ENCODE data around the gene GPR156. TPM values are rescaled to one million over a fixed set of nuclear protein-coding genes. Genes with fewer than 3 reads are reported as not detected.

Gene GPR156
- total RNA-seq, 1 donor from 2014 or later = 0.21 TPM

GRCh38 chr3:120162400-120162799 is 122.6 kb downstream of the GPR156 start:
- H3K4me1 Mint-ChIP-seq (ENCODE audit: unreplicated experiment) = peaks cover 13% of the 10 kb centered on the region
- no peak for DNase-seq (ENCODE audit: low spot score)
- H3K4me3 Mint-ChIP-seq (ENCODE audit: unreplicated experiment) = no peak overlapping the region
- H3K27me3 Mint-ChIP-seq (ENCODE audit: unreplicated experiment) = no peaks in the 10 kb centered on the region
- H3K9me3 Mint-ChIP-seq (ENCODE audit: unreplicated experiment) = no peaks in the 10 kb centered on the region
- no peaks in the 10 kb centered on the region for H3K36me3 Mint-ChIP-seq (ENCODE audit: low read depth, unreplicated experiment)
- TF ChIP-seq CTCF (IDR thresholded peaks at IDR 0.05; ENCODE audit: unreplicated experiment) = no peak
- H3K27ac Mint-ChIP-seq (ENCODE audit: unreplicated experiment) = no peak overlapping the region

- no peak for TF ChIP-seq CTCF (IDR thresholded peaks at IDR 0.05; ENCODE audit: unreplicated experiment)
Observed at GRCh38 chr3:120161902-120162301, 123.1 kb downstream of the GPR156 start.

GRCh38 chr3:120160050-120160449 is 125.0 kb downstream of the GPR156 start:
- Mint-ChIP-seq H3K27me3 (ENCODE audit: unreplicated experiment) (no peaks in the 10 kb centered on the region), H3K4me3 (ENCODE audit: unreplicated experiment) (no peak overlapping the region), H3K27ac (ENCODE audit: unreplicated experiment) (no peak overlapping the region), H3K36me3 (ENCODE audit: low read depth, unreplicated experiment) (peaks cover 10% of the 10 kb centered on the region), H3K9me3 (ENCODE audit: unreplicated experiment) (peaks cover 10% of the 10 kb centered on the region), H3K4me1 (ENCODE audit: unreplicated experiment) (peaks cover 7% of the 10 kb centered on the region)
- no peak for TF ChIP-seq CTCF (IDR thresholded peaks at IDR 0.05; ENCODE audit: unreplicated experiment)
- DNase-seq (ENCODE audit: low spot score) = no peak

More at GRCh38 chr3:120161902-120162301, 123.1 kb downstream of the GPR156 start:
- no peak overlapping the region for H3K4me3 Mint-ChIP-seq (ENCODE audit: unreplicated experiment)
- no peak overlapping the region for H3K27ac Mint-ChIP-seq (ENCODE audit: unreplicated experiment)
- no peaks in the 10 kb centered on the region for H3K36me3 Mint-ChIP-seq (ENCODE audit: low read depth, unreplicated experiment)
- H3K27me3 Mint-ChIP-seq (ENCODE audit: unreplicated experiment) = no peaks in the 10 kb centered on the region
- DNase-seq (ENCODE audit: low spot score) = no peak
- H3K9me3 Mint-ChIP-seq (ENCODE audit: unreplicated experiment) = no peaks in the 10 kb centered on the region
- peaks cover 15% of the 10 kb centered on the region for H3K4me1 Mint-ChIP-seq (ENCODE audit: unreplicated experiment)

- Mint-ChIP-seq H3K27ac (ENCODE audit: unreplicated experiment) (no peak overlapping the region), H3K36me3 (ENCODE audit: low read depth, unreplicated experiment) (peaks cover 18% of the 10 kb centered on the region), H3K4me3 (ENCODE audit: unreplicated experiment) (no peak overlapping the region), H3K27me3 (ENCODE audit: unreplicated experiment) (no peaks in the 10 kb centered on the region), H3K9me3 (ENCODE audit: unreplicated experiment) (peaks cover 10% of the 10 kb centered on the region), H3K4me1 (ENCODE audit: unreplicated experiment) (peaks cover 7% of the 10 kb centered on the region)
- no peak for TF ChIP-seq CTCF (IDR thresholded peaks at IDR 0.05; ENCODE audit: unreplicated experiment)
- DNase-seq (ENCODE audit: low spot score) = no peak
Observed at GRCh38 chr3:120157681-120158080, 127.3 kb downstream of the GPR156 start.

- H3K27ac Mint-ChIP-seq (ENCODE audit: unreplicated experiment) = no peak overlapping the region
- no peak overlapping the region for H3K4me3 Mint-ChIP-seq (ENCODE audit: unreplicated experiment)
- H3K27me3 Mint-ChIP-seq (ENCODE audit: unreplicated experiment) = no peaks in the 10 kb centered on the region
- DNase-seq (ENCODE audit: low spot score) = no peak
- no peak for TF ChIP-seq CTCF (IDR thresholded peaks at IDR 0.05; ENCODE audit: unreplicated experiment)
- peaks cover 10% of the 10 kb centered on the region for H3K9me3 Mint-ChIP-seq (ENCODE audit: unreplicated experiment)
- H3K36me3 Mint-ChIP-seq (ENCODE audit: low read depth, unreplicated experiment) = peaks cover 18% of the 10 kb centered on the region
- peaks cover 7% of the 10 kb centered on the region for H3K4me1 Mint-ChIP-seq (ENCODE audit: unreplicated experiment)
Observed at GRCh38 chr3:120157113-120157512, 127.9 kb downstream of the GPR156 start.

Data from endothelial cell (in vitro differentiated cells).